ENCODE measurements around the gene JUND. TPM values are rescaled to one million over a fixed set of nuclear protein-coding genes. Genes with fewer than 3 reads are reported as not detected.
"Not testable (repeated sequence)": the region's sequence is repeated elsewhere in the genome, so short reads cannot be mapped to it uniquely, and the experiment has no call there.

Gene JUND
- 1,318 TPM for total RNA-seq

DNA sequence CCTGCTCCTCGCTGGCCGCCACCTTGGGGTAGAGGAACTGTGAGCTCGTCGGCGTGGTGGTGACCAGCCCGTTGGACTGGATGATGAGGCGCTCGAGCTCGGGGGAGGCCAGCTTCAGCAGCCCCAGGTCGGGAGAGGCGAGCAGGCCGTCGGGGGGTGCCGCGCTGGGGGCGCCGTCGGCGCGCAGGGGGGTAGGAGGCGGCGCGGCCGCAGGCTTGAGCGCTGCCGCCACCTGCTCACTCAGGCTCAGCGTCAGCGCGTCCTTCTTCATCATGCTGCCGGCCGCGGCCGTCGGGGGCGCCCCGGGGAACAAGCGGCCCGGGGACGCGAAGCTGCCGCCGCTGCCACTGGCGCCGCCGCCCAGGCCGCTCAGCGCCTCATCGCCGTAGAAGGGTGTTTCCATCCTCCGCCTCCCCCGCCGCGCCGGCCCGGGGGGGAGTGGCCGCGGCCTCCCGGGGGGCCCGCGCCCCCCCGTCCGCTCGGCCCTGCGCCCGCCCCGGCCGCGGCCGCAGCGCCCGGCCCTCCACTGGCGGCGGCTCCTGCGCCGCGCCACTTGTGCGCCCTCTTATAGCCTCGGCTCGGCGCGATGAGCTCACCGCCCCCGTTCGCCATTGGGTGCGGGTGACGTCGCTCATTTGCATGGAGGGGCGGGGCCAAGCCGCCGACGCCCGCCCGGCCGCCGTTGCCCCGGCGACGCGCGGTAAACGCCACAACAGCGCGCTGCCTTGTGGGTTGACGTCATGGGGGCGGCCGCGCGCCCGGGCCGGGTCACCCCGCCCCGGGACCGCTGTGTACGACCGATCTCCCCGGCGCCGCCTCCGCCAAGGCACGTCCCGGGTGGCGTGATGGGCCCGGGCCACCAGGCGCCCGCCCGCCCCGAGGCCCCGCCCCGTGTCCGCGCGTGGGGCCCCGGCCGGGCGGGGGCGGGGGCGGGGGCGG, at the start of gene JUND:
JUND (minus strand) TSS at position 541 of the 939 bp plus-strand sequence; CDS start at position 403, 138 bp downstream.
- no peaks in the 10 kb centered on the region for H3K27me3 ChIP-seq (ENCODE audit: insufficient read depth, low read length)
- peak within 1 kb of the TSS; percentile 93 for H3K4me3 ChIP-seq (ENCODE audit: low read length)

DNA sequence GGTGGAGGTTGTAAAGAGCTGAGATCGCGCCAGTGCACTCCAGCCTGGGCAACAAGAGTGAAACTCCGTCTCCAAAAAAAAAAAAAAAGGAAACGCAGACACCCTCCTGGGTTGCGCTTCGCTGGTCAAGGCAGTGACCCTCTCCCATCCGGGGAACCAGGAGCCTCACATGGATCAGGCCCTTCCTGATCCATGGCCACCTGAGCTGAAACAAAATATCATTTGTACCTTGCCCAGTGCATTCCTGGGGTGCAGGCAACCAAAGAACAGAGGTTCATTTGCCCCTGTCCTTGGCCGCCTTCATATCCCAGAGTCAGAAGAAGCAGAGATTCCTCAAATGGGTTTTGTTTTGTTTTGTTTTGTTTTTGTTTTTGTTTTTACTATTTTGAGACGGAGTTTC, 49.4 kb upstream of the JUND start:
- no peaks in the 10 kb centered on the region for H3K9me3 ChIP-seq (ENCODE audit: low read depth, low read length)
- peaks cover 14% of the 10 kb centered on the region for H3K4me1 ChIP-seq (ENCODE audit: insufficient read depth, low read length)
- no peaks in the 10 kb centered on the region for H3K27me3 ChIP-seq (ENCODE audit: insufficient read depth, low read length)
- H3K4me3 ChIP-seq (ENCODE audit: low read length), result no peak overlapping the region

More for the DNA sequence above, at the start of gene JUND:
- no peaks in the 10 kb centered on the region for H3K9me3 ChIP-seq (ENCODE audit: low read depth, low read length)
- H3K4me1 ChIP-seq (ENCODE audit: insufficient read depth, low read length), result peaks cover 51% of the 10 kb centered on the region

DNA sequence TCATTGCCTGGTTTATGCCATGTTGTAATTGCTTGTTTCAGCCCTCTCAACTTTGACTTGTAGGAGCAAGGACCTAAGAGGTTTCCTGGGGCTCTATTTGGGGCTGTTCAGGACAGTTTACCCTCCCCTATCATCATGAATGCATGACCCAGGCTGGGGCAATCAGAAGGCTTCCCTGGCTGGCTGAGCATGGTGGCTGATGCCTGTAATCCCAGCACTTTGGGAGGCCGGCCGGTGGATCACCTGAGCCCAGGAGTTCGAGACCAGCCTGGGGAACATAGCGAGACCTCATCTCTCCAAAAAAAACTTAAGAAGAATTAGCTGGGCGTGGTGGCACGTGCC, 47.6 kb upstream of the JUND start:
- Histone ChIP-seq H3K27me3 (ENCODE audit: insufficient read depth, low read length) (no peaks in the 10 kb centered on the region), H3K4me1 (ENCODE audit: insufficient read depth, low read length) (peaks cover 15% of the 10 kb centered on the region), H3K4me3 (ENCODE audit: low read length) (no peak overlapping the region), H3K9me3 (ENCODE audit: low read depth, low read length) (no peaks in the 10 kb centered on the region)

DNA sequence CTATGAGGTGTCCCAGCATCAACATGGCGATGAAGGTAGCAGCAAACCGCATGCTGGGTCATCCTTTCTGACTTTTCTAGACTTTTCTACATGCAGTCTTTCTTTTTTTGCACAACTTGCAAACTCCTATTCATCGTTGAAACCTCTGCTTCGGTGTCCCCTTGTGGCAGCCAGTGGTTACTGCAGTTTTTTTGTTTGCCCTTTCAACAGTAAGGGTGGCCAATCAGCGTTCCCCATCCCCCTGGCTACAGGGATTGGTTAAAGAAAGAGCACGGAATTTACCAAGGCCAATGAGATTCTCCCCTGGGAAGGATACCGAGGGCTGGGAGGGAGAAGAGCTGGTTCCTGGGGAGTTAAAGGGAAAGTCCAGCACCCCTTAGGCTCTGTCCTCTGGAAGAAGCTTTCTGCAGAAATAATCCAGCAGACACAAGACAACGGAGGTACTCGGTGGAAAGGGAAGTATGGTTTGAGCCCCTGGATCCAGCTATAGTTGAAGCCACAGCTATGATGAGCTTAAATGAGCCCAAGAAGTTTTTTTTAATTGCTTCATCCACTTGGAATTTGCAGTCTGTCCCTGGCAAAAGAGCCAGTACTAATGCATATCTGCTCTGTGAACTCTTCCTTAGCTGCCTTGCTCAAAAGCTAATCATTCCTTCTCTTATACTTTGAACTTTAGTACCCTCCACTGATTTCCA, 47.1 kb upstream of the JUND start:
- Histone ChIP-seq H3K9me3 (ENCODE audit: low read depth, low read length) (no peaks in the 10 kb centered on the region), H3K27me3 (ENCODE audit: insufficient read depth, low read length) (no peaks in the 10 kb centered on the region), H3K4me3 (ENCODE audit: low read length) (no peak overlapping the region), H3K4me1 (ENCODE audit: insufficient read depth, low read length) (peaks cover 20% of the 10 kb centered on the region)

DNA sequence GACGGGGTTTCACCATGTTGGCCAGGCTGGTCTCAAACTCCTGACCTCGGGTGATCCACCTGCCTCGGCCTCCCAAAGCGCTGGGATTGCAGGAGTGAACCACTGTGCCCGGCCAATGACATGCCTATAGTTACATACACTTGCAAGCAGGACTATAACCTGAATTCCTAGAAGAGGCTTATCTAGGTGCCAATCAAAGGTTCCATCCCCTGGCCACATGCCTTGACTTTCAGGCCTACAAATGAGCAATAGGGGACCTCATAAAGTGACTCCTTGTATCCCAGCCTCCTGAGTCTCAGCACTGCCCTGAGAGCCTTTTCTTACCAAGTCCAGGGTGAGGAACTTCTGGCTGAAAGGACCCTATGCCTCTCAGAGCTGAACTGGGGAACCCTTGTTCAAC, 45.4 kb upstream of the JUND start:
- no peaks in the 10 kb centered on the region for H3K9me3 ChIP-seq (ENCODE audit: low read depth, low read length)
- H3K4me1 ChIP-seq (ENCODE audit: insufficient read depth, low read length), result peaks cover 32% of the 10 kb centered on the region

DNA sequence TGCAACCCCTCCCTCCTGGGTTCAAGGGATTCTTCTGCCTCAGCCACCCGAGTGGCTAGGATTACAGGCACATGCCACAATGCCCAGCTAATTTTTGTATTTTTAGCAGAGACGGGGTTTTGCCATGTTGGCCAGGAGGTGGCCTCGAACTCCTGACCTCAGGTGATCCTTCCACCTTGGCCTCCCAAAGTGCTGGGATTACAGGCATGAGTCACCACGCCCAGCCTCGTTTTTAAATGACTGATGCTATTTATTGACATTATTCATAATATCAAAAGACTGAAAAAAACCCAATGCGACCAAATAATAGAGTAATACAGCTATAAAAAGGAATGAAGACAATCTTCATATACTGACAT, 42.9 kb upstream of the JUND start:
- not testable (repeated sequence) for H3K9me3 ChIP-seq (ENCODE audit: low read depth, low read length); H3K27me3 ChIP-seq (ENCODE audit: insufficient read depth, low read length); H3K4me3 ChIP-seq (ENCODE audit: low read length)
- H3K4me1 ChIP-seq (ENCODE audit: insufficient read depth, low read length), result peaks cover 56% of the 10 kb centered on the region

More for the DNA sequence above, 45.4 kb upstream of the JUND start:
- Histone ChIP-seq H3K27me3 (ENCODE audit: insufficient read depth, low read length) (no peaks in the 10 kb centered on the region), H3K4me3 (ENCODE audit: low read length) (no peak overlapping the region)

DNA sequence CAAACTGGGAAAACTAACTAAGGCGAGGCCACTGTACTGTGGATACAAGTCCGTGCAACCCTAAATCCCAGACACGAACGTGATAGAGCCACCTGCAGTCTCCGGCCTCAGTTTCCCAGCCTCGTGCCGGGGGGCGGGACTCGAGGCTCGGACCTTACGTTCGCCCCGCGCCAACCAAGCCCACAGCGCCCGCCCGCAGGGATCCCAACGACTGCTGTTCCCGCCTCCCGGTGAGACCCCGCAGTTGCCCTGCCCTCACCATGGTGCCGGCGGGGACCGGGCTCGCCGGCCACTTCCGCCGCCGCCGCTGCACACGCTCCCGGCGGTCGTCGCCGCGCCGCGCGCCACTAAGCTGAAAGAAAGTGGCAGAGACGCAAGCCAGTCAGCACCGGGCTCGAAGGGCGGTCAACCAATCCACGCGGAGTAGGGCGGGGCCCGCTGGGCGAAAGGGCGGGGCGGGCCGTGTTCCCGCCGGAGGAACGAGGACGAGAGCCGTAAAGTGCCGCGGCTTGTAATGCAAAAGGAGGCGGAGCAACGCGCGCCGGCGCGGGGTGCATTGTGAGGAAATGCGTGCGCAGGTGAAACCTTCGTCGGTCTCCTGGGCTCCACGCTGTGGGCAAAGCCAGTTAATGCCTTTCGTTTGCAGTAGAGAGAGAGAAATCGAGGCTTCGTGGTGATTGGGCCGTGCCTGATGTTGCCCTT, 41.5 kb upstream of the JUND start, which contains the start of gene LSM4:
LSM4 (minus strand) TSS at position 318 of the 702 bp plus-strand sequence; CDS start at position 262, 56 bp downstream.
- no peaks in the 10 kb centered on the region for H3K27me3 ChIP-seq (ENCODE audit: insufficient read depth, low read length)
- H3K9me3 ChIP-seq (ENCODE audit: low read depth, low read length), result no peaks in the 10 kb centered on the region
- H3K4me1 ChIP-seq (ENCODE audit: insufficient read depth, low read length), result peaks cover 57% of the 10 kb centered on the region
- H3K4me3 ChIP-seq (ENCODE audit: low read length), result peak within 1 kb of the TSS; percentile 76

DNA sequence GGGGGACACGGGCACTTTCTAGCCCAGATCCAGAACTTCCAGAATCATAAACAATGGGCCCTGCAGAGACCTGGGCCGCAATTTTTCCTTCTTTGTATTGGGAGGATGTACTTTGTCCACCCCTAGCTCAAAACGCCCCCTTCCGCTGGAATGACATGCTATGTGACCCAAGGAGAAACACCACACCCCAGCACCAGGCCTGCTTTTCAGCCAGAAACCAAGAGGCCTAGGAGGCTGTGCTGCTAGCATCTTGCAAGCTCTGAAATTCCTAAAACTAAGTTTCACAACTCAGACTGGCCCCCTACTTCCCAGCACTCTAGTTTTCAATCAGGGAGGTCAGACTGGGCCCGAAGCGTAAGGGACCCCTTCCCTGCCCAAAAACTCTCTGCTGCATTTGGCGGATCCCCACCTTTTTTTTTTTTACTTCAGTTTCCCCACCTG, 40.9 kb upstream of the JUND start:
- peak overlapping the region; percentile 76 for H3K4me3 ChIP-seq (ENCODE audit: low read length)
- H3K4me1 ChIP-seq (ENCODE audit: insufficient read depth, low read length), result peaks cover 63% of the 10 kb centered on the region
- H3K9me3 ChIP-seq (ENCODE audit: low read depth, low read length), result no peaks in the 10 kb centered on the region
- H3K27me3 ChIP-seq (ENCODE audit: insufficient read depth, low read length), result no peaks in the 10 kb centered on the region

DNA sequence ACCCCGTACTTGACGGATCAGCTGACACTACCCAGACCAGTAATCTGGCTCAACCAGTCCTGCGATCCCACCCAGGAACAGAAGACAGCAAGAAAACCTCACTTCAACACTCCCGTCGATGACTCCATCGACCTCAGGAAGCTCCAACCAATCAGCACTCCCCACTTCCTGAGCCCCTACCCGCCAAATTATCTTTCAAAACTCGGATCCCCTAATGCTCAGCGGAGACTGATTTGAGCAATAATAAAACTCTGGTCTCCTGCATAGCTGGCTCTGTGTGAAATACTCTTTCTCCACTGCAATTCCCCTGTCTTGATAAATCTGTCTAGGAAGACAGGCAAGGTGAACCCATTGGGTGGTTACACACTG, 40.3 kb upstream of the JUND start:
- H3K27me3 ChIP-seq (ENCODE audit: insufficient read depth, low read length), result no peaks in the 10 kb centered on the region
- H3K9me3 ChIP-seq (ENCODE audit: low read depth, low read length), result no peaks in the 10 kb centered on the region
- H3K4me3 ChIP-seq (ENCODE audit: low read length), result no peak overlapping the region
- peaks cover 64% of the 10 kb centered on the region for H3K4me1 ChIP-seq (ENCODE audit: insufficient read depth, low read length)

DNA sequence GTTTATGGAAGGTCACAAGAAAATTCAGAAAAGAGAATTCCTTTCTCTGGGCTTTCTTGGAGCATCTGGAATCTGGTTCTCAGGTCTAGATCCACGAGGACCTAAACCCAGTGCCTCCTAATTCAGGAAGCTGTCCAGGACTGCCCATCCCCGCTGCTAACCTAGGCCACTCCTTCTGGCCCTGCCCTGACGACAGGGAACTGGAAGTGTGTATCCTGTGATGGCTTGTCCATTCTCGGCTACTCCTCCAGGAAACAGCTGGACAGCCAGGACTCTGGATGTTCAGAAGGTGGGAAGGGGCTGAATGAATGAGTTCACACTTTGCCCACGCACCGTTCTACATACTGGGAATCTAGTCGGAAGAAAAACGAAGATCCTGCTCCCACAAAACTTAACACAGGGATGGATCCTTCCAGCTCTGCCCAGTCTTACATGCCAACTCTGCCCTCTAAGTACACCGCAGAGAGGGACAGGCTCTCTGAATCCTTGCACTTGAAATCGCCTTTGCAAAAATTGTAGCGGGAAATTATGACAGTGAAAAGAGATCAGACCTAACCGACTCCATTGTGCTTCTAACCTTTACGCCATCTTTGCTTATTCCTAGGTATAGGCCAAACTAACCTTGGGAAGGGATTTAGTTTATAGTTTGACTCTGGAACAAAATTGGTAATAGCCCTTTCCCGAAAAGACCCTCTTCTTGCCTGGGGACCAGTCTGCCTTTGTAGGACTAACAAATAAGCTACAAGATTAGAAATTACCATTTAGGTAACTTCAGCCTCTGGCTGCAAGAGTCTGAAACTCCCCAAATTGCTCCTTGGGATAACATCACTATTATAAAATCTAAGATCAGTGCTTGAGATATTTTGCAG, 39.7 kb upstream of the JUND start:
- H3K4me1 ChIP-seq (ENCODE audit: insufficient read depth, low read length), result peaks cover 64% of the 10 kb centered on the region
- no peak overlapping the region for H3K4me3 ChIP-seq (ENCODE audit: low read length)
- H3K27me3 ChIP-seq (ENCODE audit: insufficient read depth, low read length), result no peaks in the 10 kb centered on the region
- no peaks in the 10 kb centered on the region for H3K9me3 ChIP-seq (ENCODE audit: low read depth, low read length)

DNA sequence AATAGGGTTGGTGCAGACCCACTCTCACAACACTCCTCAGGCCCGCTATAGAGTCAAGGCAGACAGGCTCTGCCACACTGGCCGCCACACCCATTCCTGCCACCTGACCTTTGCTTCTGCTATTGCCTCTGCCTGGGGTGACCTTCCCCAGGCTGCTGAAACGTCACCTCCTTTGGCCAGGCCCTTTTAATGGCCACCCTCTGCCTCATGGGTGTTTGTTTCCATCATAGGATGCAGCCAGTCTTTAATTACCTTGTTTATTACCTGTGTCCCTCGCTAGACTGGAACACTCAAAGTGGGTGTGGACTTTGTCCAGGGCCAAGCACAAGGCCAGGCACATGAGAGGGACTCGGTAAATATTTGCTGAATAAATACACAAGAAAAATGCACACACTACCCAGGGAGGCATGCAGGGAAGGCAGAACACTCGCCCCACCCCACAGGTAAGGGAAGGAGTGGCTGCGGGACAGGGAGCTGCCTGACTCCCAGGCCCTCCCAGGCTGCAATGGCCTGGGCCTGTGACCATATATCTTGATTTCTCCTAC, 38.2 kb upstream of the JUND start:
- Histone ChIP-seq H3K4me1 (ENCODE audit: insufficient read depth, low read length) (peaks cover 64% of the 10 kb centered on the region), H3K9me3 (ENCODE audit: low read depth, low read length) (no peaks in the 10 kb centered on the region), H3K27me3 (ENCODE audit: insufficient read depth, low read length) (no peaks in the 10 kb centered on the region), H3K4me3 (ENCODE audit: low read length) (no peak overlapping the region)

DNA sequence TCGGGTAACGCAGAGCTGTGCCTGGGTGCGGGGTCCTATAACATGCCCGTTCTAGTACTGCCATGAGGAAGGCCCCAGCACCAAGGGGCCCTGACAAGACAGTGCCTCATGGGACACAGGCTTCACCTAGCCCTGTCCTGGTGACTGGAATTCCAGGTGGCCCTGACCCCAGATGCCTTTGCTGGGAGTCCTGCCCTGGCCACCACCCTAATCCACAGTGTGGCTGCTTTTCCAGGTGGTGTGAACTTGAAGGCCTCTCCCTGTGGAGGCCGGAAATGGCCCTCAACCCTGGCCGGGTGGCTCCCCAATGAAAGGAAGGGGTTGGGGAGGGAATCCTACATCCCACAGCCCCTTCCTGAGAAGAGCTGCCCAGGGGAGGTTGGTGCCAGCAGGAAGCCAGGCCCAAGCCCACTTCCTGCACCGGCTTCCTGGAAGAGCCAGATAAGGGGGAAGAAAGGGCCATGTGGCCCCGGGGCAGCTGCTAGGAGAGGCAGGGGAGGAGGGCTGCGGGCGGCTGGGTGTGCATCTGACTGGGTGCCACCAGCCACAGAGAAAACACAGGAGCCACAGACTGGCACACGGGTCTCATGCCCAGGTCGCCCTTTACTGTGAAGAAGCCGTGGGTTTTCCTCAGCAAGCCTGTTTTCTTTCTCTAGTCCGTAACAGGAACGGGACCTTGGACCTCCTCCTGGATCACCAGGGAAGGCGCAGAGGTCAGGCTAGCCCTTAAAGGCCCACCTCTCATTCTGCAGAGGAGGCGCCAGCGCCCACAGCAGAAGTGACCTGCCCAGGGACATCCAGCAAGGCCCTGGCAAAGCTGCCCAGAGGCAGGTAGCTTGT, 36.8 kb upstream of the JUND start:
- H3K27me3 ChIP-seq (ENCODE audit: insufficient read depth, low read length), result no peaks in the 10 kb centered on the region
- no peak overlapping the region for H3K4me3 ChIP-seq (ENCODE audit: low read length)
- peaks cover 54% of the 10 kb centered on the region for H3K4me1 ChIP-seq (ENCODE audit: insufficient read depth, low read length)
- no peaks in the 10 kb centered on the region for H3K9me3 ChIP-seq (ENCODE audit: low read depth, low read length)

DNA sequence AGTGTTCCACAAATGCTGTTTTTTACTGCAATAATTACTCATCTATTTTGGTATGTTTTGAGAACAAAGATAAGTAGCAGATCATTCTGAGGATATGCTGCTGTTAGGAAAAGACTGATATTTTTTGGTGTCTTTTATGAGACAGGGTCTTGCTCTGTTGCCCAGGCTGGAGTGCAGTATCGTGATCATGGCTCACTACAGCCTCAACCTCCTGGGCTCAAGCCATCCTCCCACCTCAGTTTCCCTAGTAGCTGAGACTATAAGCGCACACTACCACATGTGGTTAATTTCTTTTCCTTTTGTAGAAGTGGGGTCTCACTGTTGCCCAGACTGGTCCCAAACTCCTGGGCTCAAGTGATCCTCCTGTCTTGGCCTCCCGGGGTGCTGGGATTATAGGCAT, 32.0 kb upstream of the JUND start:
- Histone ChIP-seq H3K4me1 (ENCODE audit: insufficient read depth, low read length) (peaks cover 11% of the 10 kb centered on the region), H3K27me3 (ENCODE audit: insufficient read depth, low read length) (no peaks in the 10 kb centered on the region), H3K9me3 (ENCODE audit: low read depth, low read length) (no peaks in the 10 kb centered on the region), H3K4me3 (ENCODE audit: low read length) (no peak overlapping the region)

All from mononuclear cell (primary cell).